GM23338 (cell line): Measurements from ENCODE around the gene NAB2. TPM values are rescaled to one million over a fixed set of nuclear protein-coding genes. Genes with fewer than 3 reads are reported as not detected.
A peak's percentile ranks its signal among the peaks of the same experiment; 100 is the strongest.

Source experiments
- ATAC-seq: fragments of 200-7000 bp; cut with Tn5 transposase; 3 replicates; pipeline ENCODE4 v1.9.1; 2020
- DNase-seq: peaks from one replicate; pipeline ENCODE4 v3.0.0-alpha.2; 2015; ENCODE audit warnings: low spot score
- H2AFZ ChIP-seq: fragments of 200-600 bp; sonication (generic); 2 replicates; pipeline ENCODE4 v1.8.0; 2016; ENCODE audit warnings: antibody characterized with exemption, mild to moderate bottlenecking, moderate library complexity
- H3F3A ChIP-seq: fragments of 200-600 bp; sonication (generic); replicated peaks from 2 replicates; pipeline ENCODE4 v1.8.0; 2017; ENCODE audit warnings: antibody characterized with exemption, mixed run types, low read depth
- H3K27ac ChIP-seq: fragments of 200-600 bp; sonication (generic); 2 replicates; pipeline ENCODE4 v1.6.1; 2016; ENCODE audit warnings: low read depth
- H3K27me3 ChIP-seq: fragments of 200-600 bp; sonication (generic); 2 replicates; pipeline ENCODE4 v1.8.0; 2016; ENCODE audit warnings: mild to moderate bottlenecking, mixed run types, moderate library complexity; ENCODE audit not compliant: insufficient read depth
- H3K36me3 ChIP-seq: fragments of 200-600 bp; sonication (generic); 2 replicates; pipeline ENCODE4 v1.8.0; 2016; ENCODE audit warnings: mild to moderate bottlenecking; ENCODE audit not compliant: insufficient read depth
- H3K4me1 ChIP-seq: fragments of 200-600 bp; sonication (generic); 2 replicates; pipeline ENCODE4 v1.8.0; 2016; ENCODE audit warnings: mild to moderate bottlenecking, moderate library complexity; ENCODE audit not compliant: insufficient read depth
- H3K4me2 ChIP-seq: fragments of 200-600 bp; sonication (generic); 2 replicates; pipeline ENCODE4 v1.7.1; 2017; ENCODE audit warnings: mixed run types
- H3K4me3 ChIP-seq: fragments of 200-600 bp; sonication (generic); 2 replicates; pipeline ENCODE4 v1.6.1; 2016; ENCODE audit warnings: mixed run types
- H3K79me2 ChIP-seq: fragments of 200-600 bp; sonication (generic); replicated peaks from 2 replicates; pipeline ENCODE4 v1.8.0; 2017; ENCODE audit warnings: mild to moderate bottlenecking; ENCODE audit not compliant: insufficient read depth
- H3K9me2 ChIP-seq: fragments of 200-600 bp; sonication (generic); 2 replicates; pipeline ENCODE4 v1.8.0; 2017; ENCODE audit not compliant: insufficient read depth
- H4K20me1 ChIP-seq: fragments of 200-600 bp; sonication (generic); replicated peaks from 2 replicates; pipeline ENCODE4 v1.8.0; 2017; ENCODE audit warnings: mild to moderate bottlenecking; ENCODE audit not compliant: insufficient read depth
- H3K27ac Mint-ChIP-seq: 2 replicates; pipeline ENCODE4 v1.8.0; 2020; ENCODE audit warnings: inconsistent platforms, mild to moderate bottlenecking, moderate library complexity, mixed read lengths
- H3K27me3 Mint-ChIP-seq: 3 replicates; pipeline ENCODE4 v1.8.0; 2022; ENCODE audit warnings: low read depth, mild to moderate bottlenecking, moderate library complexity, mixed read lengths, inconsistent platforms; ENCODE audit not compliant: insufficient read depth, poor library complexity
- H3K36me3 Mint-ChIP-seq: 3 replicates; pipeline ENCODE4 v1.8.0; 2021; ENCODE audit warnings: low read depth, mild to moderate bottlenecking, inconsistent platforms, moderate library complexity, mixed read lengths
- H3K4me1 Mint-ChIP-seq: 3 replicates; pipeline ENCODE4 v1.8.0; 2020; ENCODE audit warnings: mild to moderate bottlenecking, inconsistent platforms, mixed read lengths
- H3K4me3 Mint-ChIP-seq: 3 replicates; pipeline ENCODE4 v1.8.0; 2021; ENCODE audit warnings: moderate library complexity, mild to moderate bottlenecking, inconsistent platforms, mixed read lengths
- H3K9me3 Mint-ChIP-seq: 3 replicates; pipeline ENCODE4 v1.8.0; 2020; ENCODE audit warnings: moderate library complexity, mild to moderate bottlenecking, inconsistent platforms, mixed read lengths
- EZH2 ChIP-seq: fragments of 200-600 bp; sonication (generic); IDR thresholded peaks from one replicate; pipeline ENCODE4 v1.8.0; 2017; ENCODE audit warnings: antibody characterized with exemption, mild to moderate bottlenecking, low read depth; ENCODE audit not compliant: unreplicated experiment
- JUNB ChIP-seq: IDR thresholded peaks from one replicate; pipeline ENCODE4 v1.6.1; 2016; ENCODE audit warnings: antibody characterized with exemption; ENCODE audit not compliant: unreplicated experiment
- NANOG ChIP-seq: IDR thresholded peaks from 2 replicates; pipeline ENCODE4 v1.6.1; 2016; ENCODE audit warnings: antibody characterized with exemption, borderline replicate concordance
- POLR2AphosphoS5 ChIP-seq: IDR thresholded peaks from 2 replicates; pipeline ENCODE4 v1.6.1; 2016; ENCODE audit warnings: antibody characterized with exemption, low read depth
- STAT1 ChIP-seq: IDR thresholded peaks from one replicate; pipeline ENCODE4 v1.6.1; 2016; ENCODE audit warnings: antibody characterized with exemption; ENCODE audit not compliant: unreplicated experiment
- ZNF331 ChIP-seq: fragments of 250-450 bp; sonication (Bioruptor Pico); IDR thresholded peaks from 2 replicates; pipeline ENCODE4 v1.5.0; 2020; ENCODE audit warnings: low read depth, mild to moderate bottlenecking, moderate library complexity
- polyA plus RNA-seq: library from polyadenylated mRNA; unstranded; fragments of >200 nt; fragmentation: Nextera tagmentation; extraction: Ambion mirVana; gene quantifications from 2 replicates; pipeline ENCODE4 v1.2.1, GENCODE V29; 2016
- total RNA-seq: library from RNA; depleted of rRNA; stranded (reverse); fragments of >200 nt; shearing (Covaris generic); gene quantifications from 2 replicates; pipeline ENCODE4 v1.2.3, GENCODE V29; 2014
- TF ChIP-seq, protein P1 (sequence below): IDR thresholded peaks from 2 replicates; pipeline ENCODE4 v1.6.1; 2016; ENCODE audit warnings: antibody characterized with exemption
- TF ChIP-seq, protein P2 (sequence below): fragments of 250-450 bp; sonication (Bioruptor Pico); IDR thresholded peaks from 2 replicates; pipeline ENCODE4 v1.5.0; 2020; ENCODE audit warnings: mild to moderate bottlenecking, moderate library complexity
- TF ChIP-seq, protein P3 (sequence below), 2 experiments: fragments of 200-600 bp in 1 of 2; sonication (generic) in 1 of 2; conservative IDR thresholded peaks; 2 replicates each; pipeline versions ENCODE4 v1.5.1 to v1.6.1; 2016 to 2017; ENCODE audit warnings: antibody characterized with exemption in 2 of 2, low read depth in 2 of 2, mild to moderate bottlenecking in 2 of 2, moderate library complexity in 1 of 2

NAB2 gene
- total and polyA plus RNA-seq, 2 experiments from 2014 or later: 6.5 to 19.8 TPM

DNA sequence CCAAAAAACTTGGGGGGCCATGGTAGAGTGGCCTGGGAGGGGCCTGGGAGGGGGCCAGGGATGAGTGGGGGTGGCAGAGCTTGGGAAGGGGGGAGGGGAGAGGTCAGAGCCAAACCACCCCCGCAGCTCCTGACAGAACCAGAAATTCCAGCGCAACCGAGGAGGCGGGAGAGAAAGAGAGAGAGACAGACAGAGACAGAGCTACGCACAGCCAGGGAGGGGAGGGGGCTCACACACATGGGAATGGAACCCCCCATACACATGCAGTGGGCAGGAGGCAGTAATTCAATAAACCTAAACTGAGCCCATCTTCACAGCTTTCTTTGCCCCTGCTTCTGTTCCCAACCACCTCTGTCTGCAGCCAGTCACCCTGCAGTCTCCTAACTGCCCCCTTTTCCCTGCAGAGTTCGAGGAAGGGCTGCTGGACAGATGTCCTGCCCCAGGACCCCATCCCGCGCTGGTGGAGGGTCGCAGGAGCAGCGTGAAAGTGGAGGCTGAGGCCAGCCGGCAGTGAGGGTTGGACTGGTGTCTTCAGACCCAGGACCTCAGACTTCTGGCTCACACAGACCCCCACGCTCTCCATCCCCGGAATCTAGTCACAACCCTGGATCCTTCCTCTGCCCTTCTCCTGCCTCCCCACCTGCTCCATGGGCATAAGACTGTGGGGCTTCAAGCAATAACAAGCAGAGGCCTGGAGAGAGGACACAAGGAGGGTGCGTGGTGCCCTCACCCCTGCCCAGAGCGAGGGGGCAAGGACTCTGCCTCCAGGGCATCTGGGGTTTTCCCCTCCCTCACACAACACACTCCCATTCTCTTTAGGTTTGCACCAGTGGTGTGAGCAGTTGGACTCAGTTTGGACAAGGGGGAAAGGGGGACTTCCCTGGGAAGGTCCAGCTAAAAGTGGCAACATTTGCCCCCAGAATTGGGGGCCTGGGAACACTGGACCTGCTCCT, 5.6 kb downstream of the NAB2 start (continued):
- TF ChIP-seq JUNB: no peak
- TF ChIP-seq ZNF331 (CRISPR knock-in tag): no peak

DNA sequence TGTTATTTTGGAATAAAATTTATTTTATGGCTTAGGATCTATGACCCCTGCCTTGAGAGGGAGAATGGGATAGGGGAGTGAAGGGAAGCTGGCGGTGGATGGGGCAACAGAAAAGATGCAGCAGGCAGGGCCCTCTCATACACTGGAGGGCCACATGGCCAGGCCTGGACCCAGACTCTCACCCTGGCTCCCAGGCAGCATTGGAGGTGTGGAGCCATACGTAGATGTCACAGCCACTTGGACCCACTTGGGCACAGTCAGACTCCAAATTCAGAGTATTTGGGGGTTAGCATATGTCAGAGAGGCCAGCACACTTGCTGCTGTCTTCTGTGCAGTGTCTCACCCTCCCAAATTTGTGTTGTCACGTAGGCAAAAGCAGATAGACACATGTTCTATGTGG, 6.5 kb downstream of the NAB2 start:
- Histone ChIP-seq H3K79me2 (peaks cover 3% of the 10 kb centered on the region; the same call in 1 of the 2 replicates), H3K4me2 (no peak overlapping the region), H3K27me3 (no peaks in the 10 kb centered on the region), H4K20me1 (no peaks in the 10 kb centered on the region; the same call in 1 of the 2 replicates), H3K36me3 (no peaks in the 10 kb centered on the region), H3K4me3 (no peak overlapping the region), H3K27ac (peak overlapping the region; percentile 72; the same call in 1 of the 2 replicates), H3F3A (peaks cover 10% of the 10 kb centered on the region; the same call in 1 of the 2 replicates), H3K9me2 (no peaks in the 10 kb centered on the region), H3K4me1 (peaks cover 27% of the 10 kb centered on the region), H2AFZ (no peak overlapping the region)
- no peak for ATAC-seq
- Mint-ChIP-seq H3K4me3 (no peak overlapping the region; the same call in 2 of the 3 replicates), H3K27me3 (peaks cover 34% of the 10 kb centered on the region), H3K27ac (peak overlapping the region; percentile 95), H3K4me1 (peaks cover 56% of the 10 kb centered on the region), H3K36me3 (peaks cover 65% of the 10 kb centered on the region), H3K9me3 (no peaks in the 10 kb centered on the region)
- TF ChIP-seq, protein P1, sequence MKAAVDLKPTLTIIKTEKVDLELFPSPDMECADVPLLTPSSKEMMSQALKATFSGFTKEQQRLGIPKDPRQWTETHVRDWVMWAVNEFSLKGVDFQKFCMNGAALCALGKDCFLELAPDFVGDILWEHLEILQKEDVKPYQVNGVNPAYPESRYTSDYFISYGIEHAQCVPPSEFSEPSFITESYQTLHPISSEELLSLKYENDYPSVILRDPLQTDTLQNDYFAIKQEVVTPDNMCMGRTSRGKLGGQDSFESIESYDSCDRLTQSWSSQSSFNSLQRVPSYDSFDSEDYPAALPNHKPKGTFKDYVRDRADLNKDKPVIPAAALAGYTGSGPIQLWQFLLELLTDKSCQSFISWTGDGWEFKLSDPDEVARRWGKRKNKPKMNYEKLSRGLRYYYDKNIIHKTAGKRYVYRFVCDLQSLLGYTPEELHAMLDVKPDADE: no peak
- TF ChIP-seq EZH2: no peak
- TF ChIP-seq POLR2AphosphoS5: no peak
- no peak for TF ChIP-seq STAT1
- TF ChIP-seq, protein P2, sequence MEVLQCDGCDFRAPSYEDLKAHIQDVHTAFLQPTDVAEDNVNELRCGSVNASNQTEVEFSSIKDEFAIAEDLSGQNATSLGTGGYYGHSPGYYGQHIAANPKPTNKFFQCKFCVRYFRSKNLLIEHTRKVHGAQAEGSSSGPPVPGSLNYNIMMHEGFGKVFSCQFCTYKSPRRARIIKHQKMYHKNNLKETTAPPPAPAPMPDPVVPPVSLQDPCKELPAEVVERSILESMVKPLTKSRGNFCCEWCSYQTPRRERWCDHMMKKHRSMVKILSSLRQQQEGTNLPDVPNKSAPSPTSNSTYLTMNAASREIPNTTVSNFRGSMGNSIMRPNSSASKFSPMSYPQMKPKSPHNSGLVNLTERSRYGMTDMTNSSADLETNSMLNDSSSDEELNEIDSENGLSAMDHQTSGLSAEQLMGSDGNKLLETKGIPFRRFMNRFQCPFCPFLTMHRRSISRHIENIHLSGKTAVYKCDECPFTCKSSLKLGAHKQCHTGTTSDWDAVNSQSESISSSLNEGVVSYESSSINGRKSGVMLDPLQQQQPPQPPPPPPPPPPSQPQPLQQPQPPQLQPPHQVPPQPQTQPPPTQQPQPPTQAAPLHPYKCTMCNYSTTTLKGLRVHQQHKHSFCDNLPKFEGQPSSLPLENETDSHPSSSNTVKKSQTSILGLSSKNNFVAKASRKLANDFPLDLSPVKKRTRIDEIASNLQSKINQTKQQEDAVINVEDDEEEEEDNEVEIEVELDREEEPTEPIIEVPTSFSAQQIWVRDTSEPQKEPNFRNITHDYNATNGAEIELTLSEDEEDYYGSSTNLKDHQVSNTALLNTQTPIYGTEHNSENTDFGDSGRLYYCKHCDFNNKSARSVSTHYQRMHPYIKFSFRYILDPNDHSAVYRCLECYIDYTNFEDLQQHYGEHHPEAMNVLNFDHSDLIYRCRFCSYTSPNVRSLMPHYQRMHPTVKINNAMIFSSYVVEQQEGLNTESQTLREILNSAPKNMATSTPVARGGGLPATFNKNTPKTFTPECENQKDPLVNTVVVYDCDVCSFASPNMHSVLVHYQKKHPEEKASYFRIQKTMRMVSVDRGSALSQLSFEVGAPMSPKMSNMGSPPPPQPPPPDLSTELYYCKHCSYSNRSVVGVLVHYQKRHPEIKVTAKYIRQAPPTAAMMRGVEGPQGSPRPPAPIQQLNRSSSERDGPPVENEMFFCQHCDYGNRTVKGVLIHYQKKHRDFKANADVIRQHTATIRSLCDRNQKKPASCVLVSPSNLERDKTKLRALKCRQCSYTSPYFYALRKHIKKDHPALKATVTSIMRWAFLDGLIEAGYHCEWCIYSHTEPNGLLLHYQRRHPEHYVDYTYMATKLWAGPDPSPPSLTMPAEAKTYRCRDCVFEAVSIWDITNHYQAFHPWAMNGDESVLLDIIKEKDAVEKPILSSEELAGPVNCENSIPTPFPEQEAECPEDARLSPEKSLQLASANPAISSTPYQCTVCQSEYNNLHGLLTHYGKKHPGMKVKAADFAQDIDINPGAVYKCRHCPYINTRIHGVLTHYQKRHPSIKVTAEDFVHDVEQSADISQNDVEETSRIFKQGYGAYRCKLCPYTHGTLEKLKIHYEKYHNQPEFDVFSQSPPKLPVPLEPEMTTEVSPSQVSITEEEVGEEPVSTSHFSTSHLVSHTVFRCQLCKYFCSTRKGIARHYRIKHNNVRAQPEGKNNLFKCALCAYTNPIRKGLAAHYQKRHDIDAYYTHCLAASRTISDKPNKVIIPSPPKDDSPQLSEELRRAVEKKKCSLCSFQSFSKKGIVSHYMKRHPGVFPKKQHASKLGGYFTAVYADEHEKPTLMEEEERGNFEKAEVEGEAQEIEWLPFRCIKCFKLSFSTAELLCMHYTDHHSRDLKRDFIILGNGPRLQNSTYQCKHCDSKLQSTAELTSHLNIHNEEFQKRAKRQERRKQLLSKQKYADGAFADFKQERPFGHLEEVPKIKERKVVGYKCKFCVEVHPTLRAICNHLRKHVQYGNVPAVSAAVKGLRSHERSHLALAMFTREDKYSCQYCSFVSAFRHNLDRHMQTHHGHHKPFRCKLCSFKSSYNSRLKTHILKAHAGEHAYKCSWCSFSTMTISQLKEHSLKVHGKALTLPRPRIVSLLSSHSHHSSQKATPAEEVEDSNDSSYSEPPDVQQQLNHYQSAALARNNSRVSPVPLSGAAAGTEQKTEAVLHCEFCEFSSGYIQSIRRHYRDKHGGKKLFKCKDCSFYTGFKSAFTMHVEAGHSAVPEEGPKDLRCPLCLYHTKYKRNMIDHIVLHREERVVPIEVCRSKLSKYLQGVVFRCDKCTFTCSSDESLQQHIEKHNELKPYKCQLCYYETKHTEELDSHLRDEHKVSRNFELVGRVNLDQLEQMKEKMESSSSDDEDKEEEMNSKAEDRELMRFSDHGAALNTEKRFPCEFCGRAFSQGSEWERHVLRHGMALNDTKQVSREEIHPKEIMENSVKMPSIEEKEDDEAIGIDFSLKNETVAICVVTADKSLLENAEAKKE (CRISPR knock-in tag): no peak
- no peak for TF ChIP-seq NANOG
- TF ChIP-seq, protein P3, sequence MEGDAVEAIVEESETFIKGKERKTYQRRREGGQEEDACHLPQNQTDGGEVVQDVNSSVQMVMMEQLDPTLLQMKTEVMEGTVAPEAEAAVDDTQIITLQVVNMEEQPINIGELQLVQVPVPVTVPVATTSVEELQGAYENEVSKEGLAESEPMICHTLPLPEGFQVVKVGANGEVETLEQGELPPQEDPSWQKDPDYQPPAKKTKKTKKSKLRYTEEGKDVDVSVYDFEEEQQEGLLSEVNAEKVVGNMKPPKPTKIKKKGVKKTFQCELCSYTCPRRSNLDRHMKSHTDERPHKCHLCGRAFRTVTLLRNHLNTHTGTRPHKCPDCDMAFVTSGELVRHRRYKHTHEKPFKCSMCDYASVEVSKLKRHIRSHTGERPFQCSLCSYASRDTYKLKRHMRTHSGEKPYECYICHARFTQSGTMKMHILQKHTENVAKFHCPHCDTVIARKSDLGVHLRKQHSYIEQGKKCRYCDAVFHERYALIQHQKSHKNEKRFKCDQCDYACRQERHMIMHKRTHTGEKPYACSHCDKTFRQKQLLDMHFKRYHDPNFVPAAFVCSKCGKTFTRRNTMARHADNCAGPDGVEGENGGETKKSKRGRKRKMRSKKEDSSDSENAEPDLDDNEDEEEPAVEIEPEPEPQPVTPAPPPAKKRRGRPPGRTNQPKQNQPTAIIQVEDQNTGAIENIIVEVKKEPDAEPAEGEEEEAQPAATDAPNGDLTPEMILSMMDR (conservative IDR thresholded peaks at IDR 0.05; ENCODE audit: low read depth in 2 of 2): no peak
- no peak for DNase-seq
